Neural cell (in vitro differentiated cells): Measurements from ENCODE around the gene JAZF1. TPM values are rescaled to one million over a fixed set of nuclear protein-coding genes. Genes with fewer than 3 reads are reported as not detected.

Source experiments
- H2AFZ ChIP-seq: fragments of 200-600, 300-800 bp; sonication (generic), shearing (Covaris generic); 2 replicates; pipeline ENCODE4 v1.6.0; 2014; ENCODE audit warnings: low read depth, mild to moderate bottlenecking, antibody characterized with exemption, low read length, moderate library complexity
- H3F3A ChIP-seq: fragments of 200-600 bp; shearing (Covaris generic); 2 replicates; pipeline ENCODE4 v1.6.1; 2016; ENCODE audit warnings: mild to moderate bottlenecking, moderate library complexity, mixed read lengths, antibody characterized with exemption, low read length; ENCODE audit not compliant: insufficient read depth, poor library complexity, severe bottlenecking
- H3K27ac ChIP-seq: fragments of 200-600, 300-800 bp; sonication (generic), shearing (Covaris generic); 2 replicates; pipeline ENCODE4 v1.5.1; 2014; ENCODE audit warnings: mild to moderate bottlenecking, low read length, moderate library complexity
- H3K27me3 ChIP-seq: fragments of 300-800, 200-600 bp; sonication (generic), shearing (Covaris generic); 2 replicates; pipeline ENCODE4 v1.6.0; 2014; ENCODE audit warnings: mild to moderate bottlenecking, low read depth, low read length, moderate library complexity; ENCODE audit not compliant: insufficient read depth
- H3K36me3 ChIP-seq: fragments of 300-800, 200-600 bp; sonication (generic), shearing (Covaris generic); 2 replicates; pipeline ENCODE4 v1.5.1; 2014; ENCODE audit warnings: mild to moderate bottlenecking, antibody characterized with exemption, low read length, moderate library complexity; ENCODE audit not compliant: insufficient read depth
- H3K4me2 ChIP-seq: fragments of 300-800, 200-600 bp; sonication (generic), shearing (Covaris generic); 2 replicates; pipeline ENCODE4 v1.6.0; 2014; ENCODE audit warnings: mild to moderate bottlenecking, low read length
- H3K4me3 ChIP-seq: fragments of 300-800, 200-600 bp; sonication (generic), shearing (Covaris generic); 2 replicates; pipeline ENCODE4 v1.5.1; 2014; ENCODE audit warnings: mild to moderate bottlenecking, low read length, moderate library complexity
- H3K79me2 ChIP-seq: fragments of 200-600 bp; shearing (Covaris generic); replicated peaks from 2 replicates; pipeline ENCODE4 v1.6.0; 2014; ENCODE audit warnings: mild to moderate bottlenecking, low read length, moderate library complexity; ENCODE audit not compliant: insufficient read depth
- H3K9ac ChIP-seq: fragments of 300-800, 200-600 bp; sonication (generic), shearing (Covaris generic); 2 replicates; pipeline ENCODE4 v1.6.1; 2016; ENCODE audit warnings: mild to moderate bottlenecking, low read length, mixed read lengths
- H3K9me2 ChIP-seq: fragments of 200-600 bp; shearing (Covaris generic); 2 replicates; pipeline ENCODE4 v1.6.1; 2016; ENCODE audit warnings: mild to moderate bottlenecking, low read length, mixed read lengths; ENCODE audit not compliant: insufficient read depth
- H3K9me3 ChIP-seq: fragments of 200-600, 300-800 bp; sonication (generic), shearing (Covaris generic); 2 replicates; pipeline ENCODE4 v1.6.1; 2016; ENCODE audit warnings: mild to moderate bottlenecking, mixed run types, low read length, moderate library complexity, mixed read lengths
- H4K20me1 ChIP-seq: fragments of 200-600 bp; shearing (Covaris generic); 2 replicates; pipeline ENCODE4 v1.6.1; 2016; ENCODE audit warnings: mild to moderate bottlenecking, mixed run types; ENCODE audit not compliant: insufficient read depth
- EP300 ChIP-seq: fragments of 450-650 bp; conservative IDR thresholded peaks from 2 replicates; pipeline ENCODE4 v1.6.1; 2014; ENCODE audit warnings: antibody characterized with exemption, mild to moderate bottlenecking, moderate library complexity; ENCODE audit not compliant: poor library complexity, severe bottlenecking
- EZH2 ChIP-seq: fragments of 200-600, 300-800 bp; shearing (Covaris generic), sonication (generic); IDR thresholded peaks from 2 replicates; pipeline ENCODE4 v1.6.1; 2014; ENCODE audit warnings: antibody characterized with exemption, low read length, borderline replicate concordance, mild to moderate bottlenecking; ENCODE audit not compliant: insufficient read depth, poor library complexity, severe bottlenecking
- MXI1 ChIP-seq: fragments of 450-650 bp; conservative IDR thresholded peaks from 2 replicates; pipeline ENCODE4 v1.6.1; 2014; ENCODE audit warnings: antibody characterized with exemption, mild to moderate bottlenecking; ENCODE audit not compliant: poor library complexity, severe bottlenecking
- POLR2AphosphoS5 ChIP-seq: IDR thresholded peaks from 2 replicates; pipeline ENCODE4 v1.6.1; 2012
- RAD21 ChIP-seq: fragments of 450-650 bp; conservative IDR thresholded peaks from 2 replicates; pipeline ENCODE4 v1.6.1; 2014; ENCODE audit warnings: antibody characterized with exemption, mild to moderate bottlenecking, moderate library complexity
- REST ChIP-seq: IDR thresholded peaks from 2 replicates; pipeline ENCODE4 v1.6.1; 2012; ENCODE audit warnings: borderline replicate concordance
- SMC3 ChIP-seq: fragments of 450-650 bp; conservative IDR thresholded peaks from 2 replicates; pipeline ENCODE4 v1.6.1; 2014; ENCODE audit warnings: antibody characterized with exemption, mild to moderate bottlenecking, moderate library complexity; ENCODE audit not compliant: poor library complexity
- TAF1 ChIP-seq: IDR thresholded peaks from 2 replicates; pipeline ENCODE4 v1.6.1; 2012; ENCODE audit warnings: low read depth
- polyA plus RNA-seq: library from polyadenylated mRNA; depleted of rRNA; stranded (reverse); fragments of >200 nt; gene quantifications from 2 replicates; pipeline ENCODE4 v1.2.3, GENCODE V29; 2014
- TF ChIP-seq, protein P1 (sequence below): fragments of 450-650 bp; IDR thresholded peaks from 2 replicates; pipeline ENCODE4 v1.5.1; 2014; ENCODE audit warnings: antibody characterized with exemption, mild to moderate bottlenecking, moderate library complexity; ENCODE audit not compliant: poor library complexity, severe bottlenecking

Gene JAZF1
- polyA plus RNA-seq, 1 donor from 2014 or later = 29.5 TPM

GRCh38 chr7:28208506-28208905 is 27.9 kb upstream of the JAZF1 start:
- Histone ChIP-seq H3K4me2 (no peak overlapping the region), H3K4me3 (no peak overlapping the region), H3K27me3 (no peaks in the 10 kb centered on the region), H4K20me1 (no peaks in the 10 kb centered on the region), H2AFZ (no peak overlapping the region), H3K27ac (no peak overlapping the region), H3K79me2 (no peaks in the 10 kb centered on the region), H3K36me3 (no peaks in the 10 kb centered on the region), H3K9me3 (no peaks in the 10 kb centered on the region), H3F3A (no peaks in the 10 kb centered on the region), H3K9ac (no peak overlapping the region), H3K9me2 (no peaks in the 10 kb centered on the region)
- TF ChIP-seq MXI1 = no peak
- no peak for TF ChIP-seq TAF1
- no peak for TF ChIP-seq RAD21
- no peak for TF ChIP-seq EP300
- TF ChIP-seq, protein P1, sequence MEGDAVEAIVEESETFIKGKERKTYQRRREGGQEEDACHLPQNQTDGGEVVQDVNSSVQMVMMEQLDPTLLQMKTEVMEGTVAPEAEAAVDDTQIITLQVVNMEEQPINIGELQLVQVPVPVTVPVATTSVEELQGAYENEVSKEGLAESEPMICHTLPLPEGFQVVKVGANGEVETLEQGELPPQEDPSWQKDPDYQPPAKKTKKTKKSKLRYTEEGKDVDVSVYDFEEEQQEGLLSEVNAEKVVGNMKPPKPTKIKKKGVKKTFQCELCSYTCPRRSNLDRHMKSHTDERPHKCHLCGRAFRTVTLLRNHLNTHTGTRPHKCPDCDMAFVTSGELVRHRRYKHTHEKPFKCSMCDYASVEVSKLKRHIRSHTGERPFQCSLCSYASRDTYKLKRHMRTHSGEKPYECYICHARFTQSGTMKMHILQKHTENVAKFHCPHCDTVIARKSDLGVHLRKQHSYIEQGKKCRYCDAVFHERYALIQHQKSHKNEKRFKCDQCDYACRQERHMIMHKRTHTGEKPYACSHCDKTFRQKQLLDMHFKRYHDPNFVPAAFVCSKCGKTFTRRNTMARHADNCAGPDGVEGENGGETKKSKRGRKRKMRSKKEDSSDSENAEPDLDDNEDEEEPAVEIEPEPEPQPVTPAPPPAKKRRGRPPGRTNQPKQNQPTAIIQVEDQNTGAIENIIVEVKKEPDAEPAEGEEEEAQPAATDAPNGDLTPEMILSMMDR = no peak
- no peak for TF ChIP-seq POLR2AphosphoS5
- no peak for TF ChIP-seq SMC3
- no peak for TF ChIP-seq EZH2
- no peak for TF ChIP-seq REST

- H3K9ac ChIP-seq = no peak overlapping the region
- no peak overlapping the region for H2AFZ ChIP-seq
- H3K27ac ChIP-seq = no peak overlapping the region
- no peaks in the 10 kb centered on the region for H3K27me3 ChIP-seq
- no peak overlapping the region for H3K4me2 ChIP-seq
- H3K9me2 ChIP-seq = no peaks in the 10 kb centered on the region
- TF ChIP-seq REST (no peak), TAF1 (no peak), RAD21 (no peak), EP300 (no peak), POLR2AphosphoS5 (no peak), MXI1 (no peak), SMC3 (no peak)
- TF ChIP-seq, protein P1 = no peak
- no peaks in the 10 kb centered on the region for H3K9me3 ChIP-seq
- H3F3A ChIP-seq = no peaks in the 10 kb centered on the region
- H3K4me3 ChIP-seq = no peak overlapping the region
- H3K36me3 ChIP-seq = no peaks in the 10 kb centered on the region
- no peaks in the 10 kb centered on the region for H4K20me1 ChIP-seq
- H3K79me2 ChIP-seq = no peaks in the 10 kb centered on the region
Measured at GRCh38 chr7:28207486-28208158, 27.0 kb upstream of the JAZF1 start.
